Suprapubic skin (tissue), 4 donors: ENCODE results near the gene GSTA5. TPM values are rescaled to one million over a fixed set of nuclear protein-coding genes. Genes with fewer than 3 reads are reported as not detected.
"Not testable (repeated sequence)": the region's sequence is repeated elsewhere in the genome, so short reads cannot be mapped to it uniquely, and the experiment has no call there.

ENCODE experiments used
- DNase-seq, 2 donors: peaks; one replicate each; pipeline ENCODE4 v3.0.0-alpha.2; 2019; ENCODE audit warnings: low spot score in 2 of 2
- H3K27ac ChIP-seq: fragments of 200-600 bp; sonication (generic); one replicate; pipeline ENCODE4 v1.5.1; 2019
- H3K27me3 ChIP-seq: fragments of 200-600 bp; sonication (generic); one replicate; pipeline ENCODE4 v1.5.1; 2019
- H3K36me3 ChIP-seq: fragments of 200-600 bp; sonication (generic); one replicate; pipeline ENCODE4 v1.5.1; 2019
- H3K4me1 ChIP-seq: fragments of 200-600 bp; sonication (generic); one replicate; pipeline ENCODE4 v1.5.1; 2019
- H3K4me3 ChIP-seq: fragments of 200-600 bp; sonication (generic); one replicate; pipeline ENCODE4 v1.5.1; 2019; ENCODE audit warnings: mild to moderate bottlenecking
- H3K9me3 ChIP-seq: fragments of 200-600 bp; sonication (generic); one replicate; pipeline ENCODE4 v1.5.1; 2019
- CTCF ChIP-seq, 2 donors: fragments of 200-600 bp in 1 of 2; fragments of 450-650 bp in 1 of 2; sonication (generic) in 1 of 2; IDR thresholded peaks; one replicate each; pipeline ENCODE4 v1.5.1; 2016 to 2019; ENCODE audit warnings: antibody characterized with exemption in 2 of 2, mild to moderate bottlenecking in 1 of 2, moderate library complexity in 1 of 2
- EP300 ChIP-seq: sonication (generic); formaldehyde crosslinking; IDR thresholded peaks from one replicate; pipeline ENCODE4 v1.6.1; 2017; ENCODE audit warnings: antibody characterized with exemption
- POLR2A ChIP-seq, 2 donors: fragments of 450-650 bp; IDR thresholded peaks; one replicate each; pipeline ENCODE4 v1.6.1; 2017; ENCODE audit warnings: antibody characterized with exemption in 2 of 2, mild to moderate bottlenecking in 2 of 2, moderate library complexity in 2 of 2
- POLR2AphosphoS5 ChIP-seq, 3 donors: sonication (generic); formaldehyde crosslinking; IDR thresholded peaks; one replicate each; pipeline ENCODE4 v1.6.1; 2017; ENCODE audit warnings: antibody characterized with exemption in 3 of 3
- WGBS: methylation state at CpG from one replicate; pipeline ENCODE4 v1.1.5; 2018; 5-methylcytosine and 5-hydroxymethylcytosine counted together
- total RNA-seq, 4 donors: library from RNA; depleted of rRNA; stranded (reverse); fragments of >200 nt; gene quantifications; one replicate each; pipeline ENCODE4 v1.1.0, GENCODE V29; 2016

The GSTA5 gene
- total RNA-seq, 4 donors from 2014 or later, result not detected

GRCh38 chr6:52868240-52868639, 27.6 kb upstream of the GSTA5 start:
- Histone ChIP-seq H3K4me3 (no peak overlapping the region), H3K9me3 (no peaks in the 10 kb centered on the region), H3K27ac (no peak overlapping the region), H3K27me3 (no peaks in the 10 kb centered on the region), H3K36me3 (no peaks in the 10 kb centered on the region), H3K4me1 (no peaks in the 10 kb centered on the region)
- no peak for TF ChIP-seq POLR2AphosphoS5 (IDR thresholded peaks at IDR 0.05)
- TF ChIP-seq CTCF (IDR thresholded peaks at IDR 0.05), result no peak
- TF ChIP-seq POLR2A (IDR thresholded peaks at IDR 0.05), result no peak
- TF ChIP-seq EP300, result no peak
- 84% methylated on average over 1 of the region's 1 CpG for WGBS
- no peak for DNase-seq

DNA sequence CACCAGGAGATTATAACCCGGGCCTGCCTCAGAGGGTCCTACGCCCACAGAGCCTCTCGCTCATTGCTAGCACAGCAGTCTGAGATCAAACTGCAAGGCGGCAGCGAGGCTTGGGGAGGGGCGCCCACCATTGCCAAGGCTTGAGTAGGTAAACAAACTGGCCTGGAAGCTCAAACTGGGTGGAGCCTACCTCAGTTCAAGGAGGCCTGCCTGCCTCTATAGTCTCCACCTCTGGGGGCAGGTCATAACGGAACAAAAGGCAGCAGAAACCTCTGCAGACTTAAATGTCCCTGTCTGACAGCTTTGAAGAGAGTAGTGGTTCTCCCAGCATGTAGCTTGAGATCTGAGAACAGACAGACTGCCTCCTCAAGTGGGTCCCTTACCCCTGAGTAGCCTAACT, 20.5 kb upstream of the GSTA5 start:
- DNase-seq, H3K27me3 ChIP-seq, H3K36me3 ChIP-seq, H3K4me3 ChIP-seq, H3K9me3 ChIP-seq, H3K4me1 ChIP-seq, H3K27ac ChIP-seq: not testable (repeated sequence)
- WGBS, result 96% methylated on average over 3 of the region's 7 CpGs

DNA sequence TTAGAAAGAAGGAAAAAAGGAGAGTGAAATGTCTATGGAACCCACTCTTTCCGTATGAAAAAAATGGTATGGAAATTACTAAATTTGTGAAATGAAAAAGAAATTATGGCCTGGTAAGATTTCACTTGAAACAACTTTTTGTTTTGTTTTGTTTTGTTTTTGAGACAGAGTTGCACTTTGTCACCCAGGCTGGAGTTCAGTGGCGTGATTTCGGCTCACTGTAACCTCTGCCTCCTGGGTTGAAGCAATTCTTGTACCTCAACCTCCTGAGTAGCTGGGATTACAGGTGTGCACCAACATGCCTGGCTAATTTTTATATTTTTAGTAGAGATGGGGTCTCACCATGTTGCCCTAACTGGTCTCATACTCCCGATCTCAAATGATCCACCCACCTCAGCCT, 17.8 kb upstream of the GSTA5 start:
- no peaks in the 10 kb centered on the region for H3K9me3 ChIP-seq
- TF ChIP-seq CTCF (IDR thresholded peaks at IDR 0.05), result no peak
- TF ChIP-seq POLR2AphosphoS5 (IDR thresholded peaks at IDR 0.05), result no peak
- TF ChIP-seq POLR2A (IDR thresholded peaks at IDR 0.05), result no peak
- no peak for TF ChIP-seq EP300
- no peak overlapping the region for H3K4me3 ChIP-seq
- peaks cover 2% of the 10 kb centered on the region for H3K27me3 ChIP-seq
- no peak overlapping the region for H3K27ac ChIP-seq
- WGBS, result 91% methylated on average over 4 of the region's 4 CpGs
- H3K36me3 ChIP-seq, result no peaks in the 10 kb centered on the region
- H3K4me1 ChIP-seq, result no peaks in the 10 kb centered on the region
- no peak for DNase-seq

DNA sequence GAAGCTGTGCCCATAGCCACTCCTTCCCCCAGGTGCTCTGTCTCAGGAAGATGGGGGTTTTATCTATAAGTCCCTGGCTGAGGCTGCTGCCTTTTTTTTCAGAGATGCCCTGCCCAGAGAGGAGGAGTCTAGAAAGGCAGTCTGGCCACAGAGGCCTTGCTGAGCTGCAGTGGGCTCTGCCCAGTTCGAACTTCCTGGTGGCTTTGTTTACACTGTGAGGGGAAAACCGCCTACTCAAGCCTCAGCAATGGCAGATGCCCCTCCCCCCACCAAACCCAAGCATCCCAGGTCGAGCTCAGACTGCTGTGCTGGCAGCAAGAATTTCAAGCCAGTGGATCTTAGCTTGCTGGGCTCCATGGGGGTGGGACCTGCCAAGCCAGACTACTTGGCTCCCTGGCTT, 15.5 kb upstream of the GSTA5 start:
- H3K27me3 ChIP-seq, H3K4me1 ChIP-seq, DNase-seq, H3K27ac ChIP-seq, H3K36me3 ChIP-seq, H3K4me3 ChIP-seq, H3K9me3 ChIP-seq: not testable (repeated sequence)
- 0% methylated on average over 2 of the region's 3 CpGs for WGBS

DNA sequence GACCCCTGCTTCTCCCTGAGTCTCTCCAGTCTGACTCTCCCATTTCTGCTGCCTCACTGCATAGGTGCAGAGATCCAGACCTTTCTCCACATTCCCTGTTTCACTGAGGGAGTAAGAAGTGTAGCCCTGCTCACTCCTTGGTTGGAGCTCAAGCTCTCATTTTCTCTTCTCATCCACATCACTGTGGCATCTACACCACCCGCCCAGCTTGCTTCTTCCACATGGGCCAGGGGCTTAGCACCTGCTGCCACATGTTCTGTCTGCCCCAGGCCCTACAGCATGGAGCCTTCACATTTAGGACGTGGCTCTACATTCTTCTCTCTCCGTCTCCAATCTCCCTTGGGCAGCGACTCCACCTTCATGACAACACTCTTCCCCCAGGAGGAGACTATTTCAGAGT, 8.5 kb upstream of the GSTA5 start:
- H3K27ac ChIP-seq, result no peak overlapping the region

DNA sequence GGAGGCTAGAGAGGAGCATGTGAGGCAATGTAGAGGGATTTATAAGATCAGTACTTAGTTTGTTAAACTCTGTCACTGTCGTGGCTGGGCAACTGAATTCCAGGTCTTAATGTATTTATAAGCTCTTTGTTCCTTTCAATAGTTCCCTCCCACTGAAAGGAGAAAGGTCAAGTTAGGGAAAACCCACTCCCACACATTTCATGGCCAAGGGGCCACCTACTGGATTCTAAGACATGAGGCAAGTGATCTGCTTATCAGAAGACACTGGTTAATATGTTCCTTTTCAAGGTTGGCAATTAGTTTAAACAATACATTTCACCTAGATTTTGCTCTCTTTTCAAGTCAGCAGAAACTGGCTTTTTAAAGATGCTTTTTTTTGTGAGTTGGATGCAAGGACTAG, 5.4 kb upstream of the GSTA5 start:
- H3K9me3 ChIP-seq, result no peaks in the 10 kb centered on the region
- no peak overlapping the region for H3K4me3 ChIP-seq
- no peak for TF ChIP-seq CTCF (IDR thresholded peaks at IDR 0.05)
- no peak for DNase-seq
- no peaks in the 10 kb centered on the region for H3K36me3 ChIP-seq
- H3K4me1 ChIP-seq, result no peaks in the 10 kb centered on the region
- H3K27ac ChIP-seq, result no peak overlapping the region
- H3K27me3 ChIP-seq, result no peaks in the 10 kb centered on the region
- 69% methylated on average over 1 of the region's 1 CpG for WGBS

More for the DNA sequence above, 8.5 kb upstream of the GSTA5 start:
- Histone ChIP-seq H3K4me1 (no peaks in the 10 kb centered on the region), H3K27me3 (no peaks in the 10 kb centered on the region), H3K4me3 (no peak overlapping the region), H3K9me3 (no peaks in the 10 kb centered on the region), H3K36me3 (no peaks in the 10 kb centered on the region)
- DNase-seq, result no peak
- TF ChIP-seq EP300, result no peak
- TF ChIP-seq POLR2A (IDR thresholded peaks at IDR 0.05), result no peak
- TF ChIP-seq POLR2AphosphoS5 (IDR thresholded peaks at IDR 0.05), result no peak
- TF ChIP-seq CTCF (IDR thresholded peaks at IDR 0.05), result no peak
- 61% methylated on average over 4 of the region's 4 CpGs for WGBS
